Esophagus muscularis mucosa (tissue), 4 donors: Measurements from ENCODE around the gene PLEKHH2. TPM values are rescaled to one million over a fixed set of nuclear protein-coding genes. Genes with fewer than 3 reads are reported as not detected.

Experiments
- DNase-seq: peaks from one replicate; pipeline ENCODE4 v3.0.0-alpha.2; 2017; ENCODE audit errors: extremely low spot score
- H3K27ac ChIP-seq, 4 donors: fragments of 200-600 bp; sonication (generic); replicated peaks in 1 of 4; 1 replicate in 3 of 4; 2 replicates in 1 of 4; pipeline ENCODE4 v1.5.1; 2016 to 2019; ENCODE audit warnings: mild to moderate bottlenecking in 1 of 4
- H3K27me3 ChIP-seq, 4 donors: fragments of 200-600 bp; sonication (generic); one replicate each; pipeline versions ENCODE4 v1.5.1 to v1.6.0; 2016 to 2019
- H3K36me3 ChIP-seq, 4 donors: fragments of 200-600 bp; sonication (generic); one replicate each; pipeline ENCODE4 v1.5.1; 2016 to 2019
- H3K4me1 ChIP-seq, 4 donors: fragments of 200-600 bp; sonication (generic); one replicate each; pipeline ENCODE4 v1.5.1; 2016 to 2019
- H3K4me3 ChIP-seq, 4 donors: fragments of 200-600 bp; sonication (generic); 1 replicate in 2 of 4; 2 replicates in 2 of 4; pipeline ENCODE4 v1.5.1; 2016 to 2019; ENCODE audit warnings: mild to moderate bottlenecking in 4 of 4, moderate library complexity in 1 of 4
- H3K9me3 ChIP-seq, 4 donors: fragments of 200-600 bp; sonication (generic); 1 replicate in 3 of 4; 2 replicates in 1 of 4; pipeline ENCODE4 v1.5.1; 2016 to 2019
- CTCF ChIP-seq, 3 experiments: fragments of 200-600 bp in 2 of 3; fragments of 450-650 bp in 1 of 3; sonication (generic) in 2 of 3; IDR thresholded peaks; one replicate each; pipeline ENCODE4 v1.5.1; 2017 to 2019; ENCODE audit warnings: antibody characterized with exemption in 3 of 3, mild to moderate bottlenecking in 2 of 3, moderate library complexity in 1 of 3
- EP300 ChIP-seq: sonication (generic); formaldehyde crosslinking; IDR thresholded peaks from one replicate; pipeline ENCODE4 v1.6.1; 2017; ENCODE audit warnings: antibody characterized with exemption
- POLR2A ChIP-seq: fragments of 450-650 bp; IDR thresholded peaks from one replicate; pipeline ENCODE4 v1.6.1; 2017; ENCODE audit warnings: antibody characterized with exemption, moderate library complexity, mild to moderate bottlenecking, low read depth
- POLR2AphosphoS5 ChIP-seq, 2 donors: sonication (generic); formaldehyde crosslinking; IDR thresholded peaks; one replicate each; pipeline ENCODE4 v1.6.1; 2017; ENCODE audit warnings: antibody characterized with exemption in 2 of 2
- WGBS: methylation state at CpG from one replicate; pipeline ENCODE4 v1.1.5; 2018; 5-methylcytosine and 5-hydroxymethylcytosine counted together
- intact Hi-C: fragments of 100-400 bp; cut with DNase I; formaldehyde crosslinking; loops from one replicate; pipeline ENCODE4 v1.15.1; 2023
- total RNA-seq, 4 donors: library from RNA; depleted of rRNA; stranded (reverse); fragments of >200 nt; gene quantifications; one replicate each; pipeline versions ENCODE4 v1.1.0 to v1.2.1, GENCODE V29; 2016

The PLEKHH2 gene
- total RNA-seq, 4 donors from 2014 or later: 20.3 to 32.4 (median 25.1) TPM

DNA sequence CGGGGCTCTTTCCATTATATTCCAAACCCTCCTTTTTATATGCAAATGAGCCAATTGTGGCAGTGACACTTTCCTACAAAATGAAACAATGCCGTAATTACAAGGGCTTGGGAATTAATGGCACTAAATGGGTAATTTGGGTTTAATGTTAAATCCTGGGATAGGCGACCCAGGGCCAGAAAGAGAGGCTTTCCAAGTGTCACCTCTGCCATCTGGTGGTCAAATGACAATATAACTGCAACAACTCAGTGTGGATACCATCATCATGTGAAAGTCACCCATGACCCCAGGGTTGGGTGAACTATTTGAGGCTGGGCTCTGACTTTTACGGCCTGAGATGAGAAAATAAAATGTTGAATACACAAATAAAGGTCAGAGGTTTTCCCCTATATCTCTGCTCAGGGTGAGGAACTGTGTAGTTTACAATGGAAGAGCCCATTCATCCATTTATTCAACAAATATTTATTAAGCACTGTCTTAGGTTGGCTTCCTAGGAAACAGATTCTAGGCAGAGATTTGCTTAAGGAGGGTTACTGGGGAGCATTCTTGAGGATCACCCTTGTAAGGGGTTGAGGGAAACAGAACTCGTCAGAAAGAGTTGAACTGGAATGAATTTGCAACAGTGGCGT, 27.7 kb upstream of the PLEKHH2 start:
- WGBS: 50% methylated on average over 6 of the region's 6 CpGs
- Histone ChIP-seq H3K4me1 (peaks cover 0 to 8% (median 2%) of the 10 kb centered on the region in 4 donors), H3K27me3 (no peaks in the 10 kb centered on the region), H3K36me3 (no peaks in the 10 kb centered on the region), H3K27ac (no peak overlapping the region), H3K9me3 (no peaks in the 10 kb centered on the region), H3K4me3 (no peak overlapping the region)
- DNase-seq: no peak
- intact Hi-C loops: no loop called here
- peak; percentile 50 to 72 (median 57) for TF ChIP-seq CTCF (IDR thresholded peaks at IDR 0.05)
- TF ChIP-seq POLR2AphosphoS5 (IDR thresholded peaks at IDR 0.05): no peak
- TF ChIP-seq EP300: no peak

DNA sequence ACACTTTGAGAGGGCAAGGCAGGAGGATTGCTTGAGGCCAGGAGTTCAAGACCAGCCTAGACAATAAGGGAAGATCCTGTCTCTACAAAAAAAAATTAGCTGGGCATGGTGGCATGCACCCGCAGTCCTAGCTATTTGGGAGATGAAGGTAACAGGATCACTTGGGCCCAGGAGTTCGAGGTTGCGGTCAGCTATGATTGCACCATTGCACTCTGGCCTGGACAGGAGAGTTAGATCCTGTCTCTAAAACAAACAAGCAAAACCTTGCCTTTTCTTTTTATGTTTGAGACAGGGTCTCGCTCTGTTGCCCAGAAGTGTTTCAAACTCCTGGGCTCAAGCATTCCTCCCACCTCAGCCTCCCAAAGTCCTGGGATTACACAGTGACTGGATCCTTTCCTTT, 26.7 kb upstream of the PLEKHH2 start:
- Histone ChIP-seq H3K4me1 (peaks cover 0 to 8% (median 2%) of the 10 kb centered on the region in 4 donors), H3K4me3 (no peak overlapping the region), H3K36me3 (no peaks in the 10 kb centered on the region), H3K27ac (no peak overlapping the region), H3K27me3 (no peaks in the 10 kb centered on the region), H3K9me3 (no peaks in the 10 kb centered on the region)
- no peak for TF ChIP-seq CTCF (IDR thresholded peaks at IDR 0.05)
- no peak for TF ChIP-seq POLR2A
- TF ChIP-seq POLR2AphosphoS5 (IDR thresholded peaks at IDR 0.05): no peak
- no peak for TF ChIP-seq EP300
- no peak for DNase-seq
- intact Hi-C loops: loop anchor here (5.0 to 10.0 kb wide), 2 partner anchors 64 to 162 kb away; partner anchors contain the start of genes C1GALT1C1L and DYNC2LI1
- WGBS: 95% methylated on average over 4 of the region's 4 CpGs

GRCh38 chr2:43611987-43612894, 24.8 kb upstream of the PLEKHH2 start:
- DNase-seq: no peak
- TF ChIP-seq POLR2AphosphoS5 (IDR thresholded peaks at IDR 0.05): peak in 1 of 2 donors; percentile 33
- TF ChIP-seq CTCF (IDR thresholded peaks at IDR 0.05): peak; percentile 79 to 89 (median 79)
- no peak for TF ChIP-seq EP300
- no peak for TF ChIP-seq POLR2A
- peaks cover 0 to 8% (median 2%) of the 10 kb centered on the region in 4 donors for H3K4me1 ChIP-seq
- H3K4me3 ChIP-seq: peak overlapping the region in 1 of 4 donors; percentile 4
- WGBS: 63% methylated on average over 14 of the region's 14 CpGs
- no peak overlapping the region for H3K27ac ChIP-seq
- no peaks in the 10 kb centered on the region for H3K36me3 ChIP-seq
- no peaks in the 10 kb centered on the region for H3K9me3 ChIP-seq
- intact Hi-C loops: loop anchor here (5.0 to 10.0 kb wide), 2 partner anchors 63 to 160 kb away; partner anchors contain the start of genes C1GALT1C1L and DYNC2LI1
- H3K27me3 ChIP-seq: no peaks in the 10 kb centered on the region

- H3K36me3 ChIP-seq: no peaks in the 10 kb centered on the region
- H3K9me3 ChIP-seq: no peaks in the 10 kb centered on the region
- no peak for TF ChIP-seq POLR2AphosphoS5 (IDR thresholded peaks at IDR 0.05)
- no peaks in the 10 kb centered on the region for H3K27me3 ChIP-seq
- H3K4me1 ChIP-seq: peaks cover 0 to 8% (median 2%) of the 10 kb centered on the region in 4 donors
- intact Hi-C loops: loop anchor here (5.0 to 10.0 kb wide), 2 partner anchors 62 to 159 kb away; partner anchors contain the start of genes C1GALT1C1L and DYNC2LI1
- H3K4me3 ChIP-seq: peak overlapping the region in 1 of 4 donors; percentile 4
- H3K27ac ChIP-seq: no peak overlapping the region
- DNase-seq: no peak
- 73% methylated on average over 7 of the region's 7 CpGs for WGBS
These were observed 24.1 kb upstream of the PLEKHH2 start for GRCh38 chr2:43612944-43613343.
